GM12878 (cell line): Measurements from ENCODE around the gene RNF167. TPM values are rescaled to one million over a fixed set of nuclear protein-coding genes. Genes with fewer than 3 reads are reported as not detected.

Source experiments
- ASH2L ChIP-seq: fragments of 300-600, 200-600 bp; sonication (generic); IDR thresholded peaks from 2 replicates; pipeline ENCODE4 v1.6.1; 2017; ENCODE audit warnings: low read depth, mild to moderate bottlenecking, borderline replicate concordance
- ATF2 ChIP-seq: IDR thresholded peaks from 2 replicates; pipeline ENCODE4 v1.6.1; 2012; ENCODE audit warnings: low read length, inconsistent platforms
- CHD4 ChIP-seq: fragments of 200-600 bp; sonication (generic); IDR thresholded peaks from 2 replicates; pipeline ENCODE4 v1.6.1; 2016; ENCODE audit warnings: mild to moderate bottlenecking
- EP300 ChIP-seq, 2 experiments: fragments of 150-350 bp in 1 of 2; IDR thresholded peaks; 2 replicates each; pipeline ENCODE4 v1.6.1; 2011 to 2012; ENCODE audit warnings: low read depth in 2 of 2, low read length in 2 of 2, borderline replicate concordance in 1 of 2, improper control_type of control experiment in 1 of 2, inconsistent platforms in 1 of 2; ENCODE audit not compliant: control insufficient read depth in 1 of 2
- IRF4 ChIP-seq: IDR thresholded peaks from 2 replicates; pipeline ENCODE4 v1.6.1; 2011; ENCODE audit warnings: low read depth, low read length
- MEF2A ChIP-seq: IDR thresholded peaks from 2 replicates; pipeline ENCODE4 v1.6.1; 2011; ENCODE audit warnings: low read depth, mild to moderate bottlenecking, low read length, moderate library complexity; ENCODE audit not compliant: insufficient read depth
- MEF2B ChIP-seq: fragments of 450-650 bp; IDR thresholded peaks from 2 replicates; pipeline ENCODE4 v1.6.1; 2018; ENCODE audit warnings: mild to moderate bottlenecking, moderate library complexity; ENCODE audit not compliant: partially characterized antibody, poor library complexity, severe bottlenecking
- NFIC ChIP-seq: IDR thresholded peaks from 2 replicates; pipeline ENCODE4 v1.6.1; 2012; ENCODE audit warnings: low read depth, mild to moderate bottlenecking, inconsistent platforms, low read length, moderate library complexity
- POLR2AphosphoS5 ChIP-seq: IDR thresholded peaks from 2 replicates; pipeline ENCODE4 v1.6.1; 2011; ENCODE audit warnings: mild to moderate bottlenecking, low read length, inconsistent platforms
- RAD21 ChIP-seq: IDR thresholded peaks from 2 replicates; pipeline ENCODE4 v1.6.1; 2011; ENCODE audit warnings: mild to moderate bottlenecking, low read depth, low read length, moderate library complexity; ENCODE audit not compliant: insufficient read depth
- SIN3A ChIP-seq: IDR thresholded peaks from 2 replicates; pipeline ENCODE4 v1.6.1; 2012; ENCODE audit warnings: low read depth, low read length, improper control_type of control experiment
- SKIL ChIP-seq: fragments of 450-650 bp; IDR thresholded peaks from 2 replicates; pipeline ENCODE4 v1.6.1; 2017; ENCODE audit warnings: mild to moderate bottlenecking, low read depth, inconsistent platforms; ENCODE audit not compliant: poor library complexity, severe bottlenecking
- SMARCA5 ChIP-seq: fragments of 450-650 bp; IDR thresholded peaks from 2 replicates; pipeline ENCODE4 v1.6.1; 2017; ENCODE audit warnings: mild to moderate bottlenecking
- USF2 ChIP-seq: IDR thresholded peaks from 2 replicates; pipeline ENCODE4 v1.6.1; 2011; ENCODE audit warnings: low read depth, low read length, improper control_type of control experiment, borderline replicate concordance
- ZNF274 ChIP-seq: IDR thresholded peaks from one replicate; pipeline ENCODE4 v1.8.0; 2011; ENCODE audit not compliant: insufficient read length, insufficient read depth
- polyA plus RNA-seq, 11 experiments: library from polyadenylated mRNA; depleted of rRNA in 4 of 11; unstranded in 6 of 11; stranded (reverse) in 5 of 11; fragments of >200 nt; fragmentation: Nextera tagmentation in 4 of 11; fragmentation: Illumina TruSeq in 1 of 11; extraction: Ambion mirVana in 4 of 11; extraction: Trizol in 1 of 11; gene quantifications; 1 replicate in 1 of 11; 2 replicates in 10 of 11; pipeline versions ENCODE4 v1.2.1 to v1.2.3, GENCODE V29; 2011 to 2016; ENCODE audit warnings: inconsistent platforms in 2 of 11, missing spikeins in 2 of 11, low read depth in 1 of 11
- total RNA-seq, 4 experiments: library from RNA; depleted of rRNA in 3 of 4; stranded (reverse); fragments of >200 nt in 3 of 4; fragmentation: Illumina TruSeq in 1 of 4; extraction: Trizol in 1 of 4; gene quantifications; 2 replicates each; pipeline versions ENCODE4 v1.2.1 to v1.2.3, GENCODE V29; 2013 to 2021
- TF ChIP-seq, protein P1 (sequence below): fragments of 450-650 bp; IDR thresholded peaks from 2 replicates; pipeline ENCODE4 v1.6.1; 2014; ENCODE audit warnings: mild to moderate bottlenecking
- TF ChIP-seq, protein P2 (sequence below): fragments of 450-650 bp; IDR thresholded peaks from 2 replicates; pipeline ENCODE4 v1.6.1; 2017; ENCODE audit warnings: mild to moderate bottlenecking, moderate library complexity
- TF ChIP-seq, protein P3 (sequence below): IDR thresholded peaks from 2 replicates; pipeline ENCODE4 v1.6.1; 2012; ENCODE audit warnings: low read depth, low read length, improper control_type of control experiment

The RNF167 gene
- total and polyA plus RNA-seq, 10 of the 15 experiments (the other 5 are each of a cell fraction or from before 2014, with no cell fraction given) = 33.6 to 147 (median 57.6) TPM

GRCh38 chr17:4980644-4981216 is 40.7 kb downstream of the RNF167 start (continued):
- TF ChIP-seq, protein P1, sequence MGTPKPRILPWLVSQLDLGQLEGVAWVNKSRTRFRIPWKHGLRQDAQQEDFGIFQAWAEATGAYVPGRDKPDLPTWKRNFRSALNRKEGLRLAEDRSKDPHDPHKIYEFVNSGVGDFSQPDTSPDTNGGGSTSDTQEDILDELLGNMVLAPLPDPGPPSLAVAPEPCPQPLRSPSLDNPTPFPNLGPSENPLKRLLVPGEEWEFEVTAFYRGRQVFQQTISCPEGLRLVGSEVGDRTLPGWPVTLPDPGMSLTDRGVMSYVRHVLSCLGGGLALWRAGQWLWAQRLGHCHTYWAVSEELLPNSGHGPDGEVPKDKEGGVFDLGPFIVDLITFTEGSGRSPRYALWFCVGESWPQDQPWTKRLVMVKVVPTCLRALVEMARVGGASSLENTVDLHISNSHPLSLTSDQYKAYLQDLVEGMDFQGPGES = no peak
- TF ChIP-seq, protein P2, sequence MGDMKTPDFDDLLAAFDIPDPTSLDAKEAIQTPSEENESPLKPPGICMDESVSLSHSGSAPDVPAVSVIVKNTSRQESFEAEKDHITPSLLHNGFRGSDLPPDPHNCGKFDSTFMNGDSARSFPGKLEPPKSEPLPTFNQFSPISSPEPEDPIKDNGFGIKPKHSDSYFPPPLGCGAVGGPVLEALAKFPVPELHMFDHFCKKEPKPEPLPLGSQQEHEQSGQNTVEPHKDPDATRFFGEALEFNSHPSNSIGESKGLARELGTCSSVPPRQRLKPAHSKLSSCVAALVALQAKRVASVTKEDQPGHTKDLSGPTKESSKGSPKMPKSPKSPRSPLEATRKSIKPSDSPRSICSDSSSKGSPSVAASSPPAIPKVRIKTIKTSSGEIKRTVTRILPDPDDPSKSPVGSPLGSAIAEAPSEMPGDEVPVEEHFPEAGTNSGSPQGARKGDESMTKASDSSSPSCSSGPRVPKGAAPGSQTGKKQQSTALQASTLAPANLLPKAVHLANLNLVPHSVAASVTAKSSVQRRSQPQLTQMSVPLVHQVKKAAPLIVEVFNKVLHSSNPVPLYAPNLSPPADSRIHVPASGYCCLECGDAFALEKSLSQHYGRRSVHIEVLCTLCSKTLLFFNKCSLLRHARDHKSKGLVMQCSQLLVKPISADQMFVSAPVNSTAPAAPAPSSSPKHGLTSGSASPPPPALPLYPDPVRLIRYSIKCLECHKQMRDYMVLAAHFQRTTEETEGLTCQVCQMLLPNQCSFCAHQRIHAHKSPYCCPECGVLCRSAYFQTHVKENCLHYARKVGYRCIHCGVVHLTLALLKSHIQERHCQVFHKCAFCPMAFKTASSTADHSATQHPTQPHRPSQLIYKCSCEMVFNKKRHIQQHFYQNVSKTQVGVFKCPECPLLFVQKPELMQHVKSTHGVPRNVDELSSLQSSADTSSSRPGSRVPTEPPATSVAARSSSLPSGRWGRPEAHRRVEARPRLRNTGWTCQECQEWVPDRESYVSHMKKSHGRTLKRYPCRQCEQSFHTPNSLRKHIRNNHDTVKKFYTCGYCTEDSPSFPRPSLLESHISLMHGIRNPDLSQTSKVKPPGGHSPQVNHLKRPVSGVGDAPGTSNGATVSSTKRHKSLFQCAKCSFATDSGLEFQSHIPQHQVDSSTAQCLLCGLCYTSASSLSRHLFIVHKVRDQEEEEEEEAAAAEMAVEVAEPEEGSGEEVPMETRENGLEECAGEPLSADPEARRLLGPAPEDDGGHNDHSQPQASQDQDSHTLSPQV = no peak
- TF ChIP-seq, protein P3, sequence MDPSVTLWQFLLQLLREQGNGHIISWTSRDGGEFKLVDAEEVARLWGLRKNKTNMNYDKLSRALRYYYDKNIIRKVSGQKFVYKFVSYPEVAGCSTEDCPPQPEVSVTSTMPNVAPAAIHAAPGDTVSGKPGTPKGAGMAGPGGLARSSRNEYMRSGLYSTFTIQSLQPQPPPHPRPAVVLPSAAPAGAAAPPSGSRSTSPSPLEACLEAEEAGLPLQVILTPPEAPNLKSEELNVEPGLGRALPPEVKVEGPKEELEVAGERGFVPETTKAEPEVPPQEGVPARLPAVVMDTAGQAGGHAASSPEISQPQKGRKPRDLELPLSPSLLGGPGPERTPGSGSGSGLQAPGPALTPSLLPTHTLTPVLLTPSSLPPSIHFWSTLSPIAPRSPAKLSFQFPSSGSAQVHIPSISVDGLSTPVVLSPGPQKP = 0 out of 2 replicates have a peak, but pooled peaks have one; percentile 58
- TF ChIP-seq EP300 (IDR thresholded peaks at IDR 0.05; ENCODE audit: borderline replicate concordance in 1 of 2, control insufficient read depth in 1 of 2, low read depth in 2 of 2, low read length in 2 of 2) = no peak
- TF ChIP-seq MEF2A = no peak
- TF ChIP-seq SIN3A = no peak
- no peak for TF ChIP-seq ASH2L
- no peak for TF ChIP-seq CHD4
- TF ChIP-seq MEF2B = no peak
- TF ChIP-seq ATF2 = no peak
- TF ChIP-seq ZNF274 = no peak
- no peak for TF ChIP-seq SKIL
- peak; percentile 65 for TF ChIP-seq POLR2AphosphoS5
- TF ChIP-seq USF2 = no peak
- no peak for TF ChIP-seq SMARCA5
- peak; percentile 27; the same call in 1 of the 2 replicates for TF ChIP-seq IRF4
- TF ChIP-seq RAD21 = peak; percentile 65
- TF ChIP-seq NFIC = no peak
